ENCODE results near the gene AGTRAP.

Gene AGTRAP

GRCh38 chr1:11772458-11772857 is 36.5 kb downstream of the AGTRAP start:
- TF ChIP-seq TAF1 (IDR thresholded peaks at IDR 0.05; ENCODE audit: borderline replicate concordance, insufficient read depth, low read length) (no peak), POLR2AphosphoS5 (IDR thresholded peaks at IDR 0.05; ENCODE audit: low read depth, low read length) (no peak), SIN3A (IDR thresholded peaks at IDR 0.05; ENCODE audit: borderline replicate concordance, insufficient read depth, low read length) (no peak), REST (IDR thresholded peaks at IDR 0.05; ENCODE audit: insufficient read depth in 1 of 2, low read depth in 2 of 2, low read length in 2 of 2) (no peak), FOXP2 (optimal IDR thresholded peaks at IDR 0.05; ENCODE audit: borderline replicate concordance, extremely low read depth, extremely low read length, insufficient read depth) (no peak)

- no peak for TF ChIP-seq SIN3A (IDR thresholded peaks at IDR 0.05; ENCODE audit: borderline replicate concordance, insufficient read depth, low read length)
- no peak for TF ChIP-seq REST (IDR thresholded peaks at IDR 0.05; ENCODE audit: insufficient read depth in 1 of 2, low read depth in 2 of 2, low read length in 2 of 2)
Measured at GRCh38 chr1:11774753-11775152, 38.8 kb downstream of the AGTRAP start.

- TF ChIP-seq TAF1 (IDR thresholded peaks at IDR 0.05; ENCODE audit: borderline replicate concordance, insufficient read depth, low read length), result no peak
- TF ChIP-seq POLR2AphosphoS5 (IDR thresholded peaks at IDR 0.05; ENCODE audit: low read depth, low read length), result no peak
- TF ChIP-seq FOXP2 (optimal IDR thresholded peaks at IDR 0.05; ENCODE audit: borderline replicate concordance, extremely low read depth, extremely low read length, insufficient read depth), result no peak
Measured at GRCh38 chr1:11777658-11778322, 41.9 kb downstream of the AGTRAP start.

GRCh38 chr1:11778336-11778735 is 42.4 kb downstream of the AGTRAP start:
- TF ChIP-seq TAF1 (IDR thresholded peaks at IDR 0.05; ENCODE audit: borderline replicate concordance, insufficient read depth, low read length) (no peak), FOXP2 (optimal IDR thresholded peaks at IDR 0.05; ENCODE audit: borderline replicate concordance, extremely low read depth, extremely low read length, insufficient read depth) (no peak), REST (IDR thresholded peaks at IDR 0.05; ENCODE audit: insufficient read depth in 1 of 2, low read depth in 2 of 2, low read length in 2 of 2) (no peak), SIN3A (IDR thresholded peaks at IDR 0.05; ENCODE audit: borderline replicate concordance, insufficient read depth, low read length) (no peak), POLR2AphosphoS5 (IDR thresholded peaks at IDR 0.05; ENCODE audit: low read depth, low read length) (no peak)

- TF ChIP-seq SIN3A (IDR thresholded peaks at IDR 0.05; ENCODE audit: borderline replicate concordance, insufficient read depth, low read length), result no peak
Measured at GRCh38 chr1:11778844-11779623, 43.1 kb downstream of the AGTRAP start.

GRCh38 chr1:11779715-11780379 is 43.9 kb downstream of the AGTRAP start:
- TF ChIP-seq POLR2AphosphoS5 (IDR thresholded peaks at IDR 0.05; ENCODE audit: low read depth, low read length), result no peak
- TF ChIP-seq FOXP2 (optimal IDR thresholded peaks at IDR 0.05; ENCODE audit: borderline replicate concordance, extremely low read depth, extremely low read length, insufficient read depth), result no peak
- TF ChIP-seq SIN3A (IDR thresholded peaks at IDR 0.05; ENCODE audit: borderline replicate concordance, insufficient read depth, low read length), result no peak
- TF ChIP-seq REST (IDR thresholded peaks at IDR 0.05; ENCODE audit: insufficient read depth in 1 of 2, low read depth in 2 of 2, low read length in 2 of 2), result no peak
- TF ChIP-seq TAF1 (IDR thresholded peaks at IDR 0.05; ENCODE audit: borderline replicate concordance, insufficient read depth, low read length), result no peak

Measured in PFSK-1 (cell line).